GM19468 (cell line): ENCODE data around the gene ST3GAL5.

Source experiments
- ATAC-seq: cut with Tn5 transposase; IDR thresholded peaks from one replicate; pipeline ENCODE4 v1.9.1; 2021; ENCODE audit warnings: mild to moderate bottlenecking, moderate library complexity, moderate number of reproducible peaks; ENCODE audit not compliant: unreplicated experiment; ENCODE audit errors: extremely low read depth

The ST3GAL5 gene

DNA sequence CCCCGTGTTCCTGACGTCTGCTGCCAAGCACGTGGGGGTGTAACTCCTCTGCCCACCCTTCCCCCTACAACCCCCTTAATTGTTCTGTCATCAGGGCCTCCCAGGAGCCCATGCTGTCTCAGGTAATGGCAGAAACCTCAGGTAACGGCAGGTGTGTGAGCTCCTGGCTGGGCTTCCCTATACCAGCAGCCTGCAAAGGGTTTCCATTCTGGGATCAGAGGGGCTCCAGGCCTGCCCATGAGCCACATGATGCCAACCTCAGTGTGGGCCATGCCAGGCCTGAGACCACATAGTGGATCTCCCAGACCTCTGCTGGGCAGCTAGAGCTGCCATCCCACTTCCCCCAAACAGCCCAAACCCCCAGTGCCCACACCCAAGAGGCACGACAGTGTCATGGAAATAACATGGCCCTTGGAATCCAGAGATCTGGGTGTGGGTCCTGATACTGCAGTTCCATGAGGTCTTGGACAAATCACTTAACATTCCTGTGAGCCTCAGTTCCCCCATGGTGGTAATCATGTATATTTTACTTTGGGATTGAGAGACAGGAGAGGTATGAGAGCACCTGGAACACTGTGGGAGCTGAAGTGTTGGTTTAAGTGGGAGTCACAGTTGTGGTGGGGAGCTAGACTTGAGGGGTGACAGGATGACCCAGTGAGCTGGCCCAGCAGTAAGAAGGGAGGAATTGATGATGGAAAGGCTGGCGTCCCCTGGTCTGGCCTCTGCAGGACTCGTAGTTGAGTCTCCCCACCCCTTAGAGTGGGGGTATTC lies 75.4 kb downstream of the ST3GAL5 start:
- no peak for ATAC-seq

DNA sequence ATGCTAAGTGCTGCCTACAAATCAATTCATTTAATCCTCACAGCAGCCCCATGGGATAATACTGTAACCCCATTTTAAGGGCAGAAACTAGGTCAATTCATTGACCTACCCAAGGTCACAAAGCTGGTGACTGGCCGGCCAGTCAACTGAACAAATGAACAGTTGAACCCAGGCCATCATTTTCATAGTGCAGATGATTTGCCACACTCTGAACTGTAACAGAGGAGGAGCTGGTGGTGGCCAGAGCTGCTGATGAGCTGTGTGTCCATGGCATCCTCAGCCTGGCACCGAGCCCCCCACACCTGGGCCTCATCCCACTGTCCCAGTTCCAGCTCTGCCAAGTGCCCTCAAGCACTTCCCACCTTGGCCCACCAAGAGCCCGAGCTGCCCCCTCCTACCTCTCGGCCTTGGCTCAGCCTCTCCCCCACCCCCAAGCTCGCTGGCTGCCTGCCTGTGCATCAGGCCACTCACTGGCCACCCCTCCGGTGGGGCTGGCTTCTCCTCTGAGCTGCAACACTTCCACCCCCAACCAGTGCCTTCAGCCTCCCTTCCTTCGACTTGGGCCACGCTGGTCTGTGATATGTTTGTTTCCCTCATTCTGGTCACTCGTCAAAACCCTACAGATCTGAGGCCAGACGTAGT lies 76.6 kb downstream of the ST3GAL5 start:
- ATAC-seq = no peak

DNA sequence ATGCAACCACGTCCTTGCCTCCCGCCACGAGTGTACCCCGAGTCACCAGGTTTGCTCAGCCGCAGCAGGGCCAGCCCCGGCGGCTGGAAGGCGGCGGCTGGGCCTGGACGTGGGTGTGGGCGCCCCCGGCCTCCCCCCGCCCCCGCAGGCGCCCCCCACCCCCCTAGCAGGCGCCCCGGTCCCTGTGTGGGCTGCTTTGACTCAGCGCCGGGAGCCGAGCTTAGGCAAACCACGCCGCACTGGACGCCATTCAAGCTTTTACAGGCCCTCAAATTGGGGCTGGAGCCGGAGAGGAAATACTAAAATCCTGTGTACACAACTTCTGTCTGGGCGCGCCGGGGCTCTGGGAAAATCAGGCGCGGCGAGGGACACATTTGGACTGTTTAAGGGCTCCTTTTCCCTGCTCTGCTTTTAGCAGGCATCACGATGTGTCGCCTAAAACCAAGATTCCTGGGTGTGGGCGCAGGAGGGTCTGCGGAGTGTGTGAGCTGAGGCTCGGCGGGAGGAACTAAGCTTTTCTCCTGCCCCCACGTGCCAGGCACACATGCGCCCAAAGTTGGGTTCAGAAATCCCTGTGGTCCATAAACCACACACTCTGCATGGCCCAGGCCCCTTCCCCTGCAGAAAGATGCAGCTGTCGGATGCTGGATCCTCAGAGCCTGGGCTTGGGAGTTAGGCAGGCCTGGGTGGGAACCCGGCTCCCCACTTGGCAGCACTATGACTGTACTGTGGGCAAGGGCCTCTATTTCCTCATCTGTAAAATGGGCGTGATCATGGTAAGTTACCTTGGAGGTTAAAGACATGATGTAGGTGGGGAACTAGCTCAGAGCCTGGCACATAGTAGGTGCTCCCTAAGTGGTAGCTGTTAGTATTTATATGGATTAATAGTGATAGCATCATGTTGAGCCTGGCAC lies 77.4 kb downstream of the ST3GAL5 start:
- ATAC-seq = no peak

DNA sequence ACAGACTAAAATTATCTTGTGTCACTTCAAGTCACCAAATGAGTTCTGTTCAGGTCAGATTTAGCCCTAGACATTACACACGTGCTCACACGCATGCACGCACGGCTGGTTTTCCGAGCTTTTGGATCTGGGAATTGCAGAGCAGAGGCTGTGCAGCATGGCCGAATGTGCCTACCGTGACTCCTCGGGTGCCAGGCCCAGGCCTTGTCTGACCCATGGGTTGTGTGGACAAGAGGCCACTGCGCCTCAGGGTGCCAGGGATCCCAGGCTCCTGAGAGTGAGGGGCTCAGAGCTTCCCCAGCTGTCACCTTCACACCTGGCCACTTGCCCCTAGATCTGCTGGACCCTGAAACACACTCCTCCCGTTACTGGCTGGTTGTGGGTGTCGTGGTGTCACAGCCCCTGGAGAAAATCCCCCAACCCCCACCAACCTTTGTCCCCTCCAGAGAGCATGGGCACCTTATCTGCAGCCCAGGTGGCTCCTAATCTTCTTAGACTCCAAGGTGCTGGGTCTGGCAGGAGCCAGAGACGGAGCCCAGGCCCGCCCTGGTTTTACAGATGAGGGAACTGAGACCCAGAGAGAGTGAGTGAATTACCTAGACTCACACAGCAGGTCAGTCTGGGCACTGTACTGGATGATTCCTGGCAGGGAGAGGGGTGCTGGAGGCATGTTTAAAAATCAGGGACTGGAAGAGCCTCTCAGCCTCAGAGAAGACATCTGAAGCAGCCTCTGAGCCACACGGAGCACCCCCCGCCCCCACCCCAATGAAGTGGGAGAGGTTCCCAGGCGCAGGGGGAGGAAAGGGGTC lies 78.2 kb downstream of the ST3GAL5 start:
- no peak for ATAC-seq

DNA sequence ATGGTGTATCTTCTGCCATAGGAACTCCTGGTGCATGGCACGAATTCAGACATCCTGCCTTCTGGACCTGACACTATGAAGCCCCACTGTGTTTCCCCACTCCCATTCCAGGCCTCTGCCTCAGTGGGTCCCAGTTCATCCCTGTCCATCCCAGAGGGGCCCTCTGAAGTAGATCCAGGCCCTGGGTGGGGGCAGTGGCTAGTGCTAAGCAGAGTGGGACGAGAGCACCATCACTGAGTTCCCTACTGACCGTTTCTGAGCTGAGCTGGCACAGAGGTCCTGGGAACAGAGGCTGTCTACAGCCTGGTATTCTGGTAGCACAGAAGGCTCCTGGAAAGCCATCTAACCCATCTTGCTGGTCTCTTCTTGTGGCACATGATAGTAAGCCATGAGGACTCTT lies 81.0 kb downstream of the ST3GAL5 start:
- no peak for ATAC-seq

DNA sequence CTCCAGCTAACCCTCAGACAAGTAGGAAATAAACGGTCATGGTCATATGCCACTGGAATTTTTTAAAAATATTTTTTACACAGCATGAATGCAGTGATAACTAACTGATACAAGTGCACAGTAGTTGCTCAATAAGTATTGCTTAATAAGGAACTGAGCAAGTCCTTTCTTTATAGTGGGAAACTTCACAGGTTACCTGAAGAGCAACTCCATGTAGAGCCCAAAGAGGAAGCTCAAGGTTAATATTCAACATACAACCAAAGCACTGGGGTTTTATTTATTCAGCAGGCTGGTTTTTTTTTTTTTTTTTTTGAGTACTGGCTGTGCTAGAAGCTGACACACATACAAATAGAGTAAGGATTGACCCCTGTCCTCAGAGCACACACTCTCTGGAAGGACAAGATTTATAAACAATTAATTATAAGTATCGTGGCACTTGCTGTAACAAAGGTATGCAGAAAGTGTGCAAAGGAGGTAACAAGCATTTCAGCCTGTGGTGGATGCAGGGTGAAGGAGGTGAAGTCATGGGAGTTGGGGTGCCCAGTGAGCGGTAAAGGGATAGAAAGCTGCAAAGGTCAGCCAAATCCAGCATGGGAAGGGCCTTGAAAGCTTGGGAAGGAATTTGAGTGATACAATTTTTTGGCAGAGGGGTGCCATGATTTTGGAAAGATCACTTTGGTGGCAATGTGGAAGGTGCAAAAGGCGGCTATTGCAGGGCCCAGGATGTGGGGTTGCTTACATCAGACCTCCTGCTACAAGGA lies 82.3 kb downstream of the ST3GAL5 start:
- ATAC-seq = no peak

DNA sequence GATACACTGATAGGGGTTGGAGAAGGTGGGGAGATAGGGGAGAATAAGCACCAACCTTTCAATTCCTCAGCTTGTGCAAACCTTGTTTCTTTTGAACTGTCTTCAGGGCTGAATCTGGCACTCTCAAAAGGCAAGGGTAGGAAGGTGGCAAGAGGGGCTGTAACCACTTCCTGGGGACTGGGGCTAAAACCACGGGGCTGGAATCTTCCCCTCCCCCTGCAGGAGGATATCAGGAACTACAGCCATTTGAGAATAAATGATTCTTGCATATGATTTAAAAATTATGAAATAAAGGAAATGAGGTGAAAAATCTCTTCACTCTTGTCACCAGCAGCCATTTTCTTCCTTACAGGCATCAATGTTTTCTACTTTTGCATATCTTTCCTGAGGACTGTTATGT lies 84.2 kb downstream of the ST3GAL5 start:
- no peak for ATAC-seq

DNA sequence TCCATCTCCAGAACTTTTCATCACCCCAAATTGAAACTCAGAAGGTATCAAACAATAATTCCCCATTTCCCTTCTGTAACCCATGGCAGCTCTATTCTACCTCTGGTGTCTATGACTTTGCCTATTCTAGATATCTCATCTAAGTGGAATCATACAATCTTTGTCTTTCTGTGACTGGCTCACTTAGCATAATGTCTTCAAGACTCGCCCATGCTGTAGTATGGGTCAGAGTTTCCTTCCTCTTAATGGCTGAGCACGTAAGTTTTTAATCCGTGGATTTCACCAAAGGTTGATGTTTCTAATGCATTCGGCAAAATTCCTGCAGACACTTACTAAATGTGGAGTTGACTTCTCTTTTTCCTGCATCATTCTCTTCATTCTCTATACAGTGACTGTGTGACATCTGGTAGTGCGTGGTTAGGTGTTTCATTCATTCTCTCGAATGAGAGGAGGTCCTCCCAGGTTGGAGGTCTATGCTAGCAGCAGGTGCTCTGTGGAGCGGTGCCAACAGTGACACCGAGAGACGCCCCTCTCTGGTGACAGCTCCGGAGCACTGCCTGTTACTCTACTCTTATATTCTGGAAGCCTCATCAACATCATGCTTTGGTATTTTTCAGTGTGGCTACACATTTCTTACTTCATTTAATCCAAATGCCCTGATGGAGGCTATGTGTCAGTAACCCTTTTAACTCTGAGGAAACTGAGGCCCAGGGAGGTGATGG lies 84.9 kb downstream of the ST3GAL5 start:
- ATAC-seq = no peak

DNA sequence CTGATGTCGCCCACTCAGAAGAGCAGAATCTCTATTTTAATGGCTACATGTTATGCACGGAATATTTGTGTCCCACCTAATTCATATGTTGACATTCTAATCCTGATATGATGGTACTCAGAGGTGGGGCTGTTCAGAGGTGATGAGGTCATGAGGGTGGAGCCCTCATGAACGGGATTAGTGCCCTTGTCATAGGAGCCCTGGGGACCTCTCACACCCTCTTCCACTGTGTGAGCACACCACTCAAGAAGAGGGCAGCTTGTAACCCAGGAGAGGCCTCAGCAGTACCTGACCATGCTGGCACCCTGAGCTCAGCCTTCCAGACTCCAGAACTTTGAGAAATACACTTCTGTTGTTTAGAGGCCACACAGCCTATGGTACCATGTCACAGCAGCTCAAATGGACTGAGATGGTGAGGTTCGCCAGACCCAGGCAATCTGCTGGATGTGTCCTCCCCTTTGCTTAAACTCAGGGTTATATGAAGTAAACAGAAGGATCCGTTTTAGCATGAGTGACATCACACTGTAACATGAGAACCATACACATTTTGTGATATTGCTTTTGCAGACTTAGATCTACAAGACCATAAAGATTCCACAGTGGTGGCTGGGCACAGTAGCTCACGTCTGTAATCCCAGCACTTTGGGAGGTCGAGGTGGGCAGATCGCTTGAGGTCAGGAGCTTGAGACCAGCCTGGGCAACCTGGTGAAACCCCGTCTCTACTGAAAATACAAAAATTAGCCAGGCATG lies 86.3 kb downstream of the ST3GAL5 start:
- ATAC-seq = no peak

DNA sequence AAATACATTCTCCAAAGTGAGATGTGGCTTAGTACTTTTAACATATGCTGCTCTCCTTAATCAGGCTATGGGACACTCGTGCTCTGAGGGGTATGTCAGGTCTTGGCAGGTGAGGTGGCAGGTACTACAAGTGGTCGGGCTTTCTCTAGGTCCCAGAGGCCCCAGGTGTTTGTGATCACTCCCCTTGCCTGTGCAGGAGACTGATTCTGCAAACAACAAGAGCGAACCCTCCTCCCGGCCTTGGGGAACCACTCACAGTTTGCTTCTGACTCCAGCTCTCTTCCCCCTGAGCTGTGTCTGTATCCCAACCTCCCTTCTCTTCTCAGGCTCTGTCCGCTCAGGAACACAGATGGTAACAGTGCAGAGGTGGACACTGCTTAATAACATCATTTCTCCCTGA lies 86.9 kb downstream of the ST3GAL5 start:
- ATAC-seq = no peak

DNA sequence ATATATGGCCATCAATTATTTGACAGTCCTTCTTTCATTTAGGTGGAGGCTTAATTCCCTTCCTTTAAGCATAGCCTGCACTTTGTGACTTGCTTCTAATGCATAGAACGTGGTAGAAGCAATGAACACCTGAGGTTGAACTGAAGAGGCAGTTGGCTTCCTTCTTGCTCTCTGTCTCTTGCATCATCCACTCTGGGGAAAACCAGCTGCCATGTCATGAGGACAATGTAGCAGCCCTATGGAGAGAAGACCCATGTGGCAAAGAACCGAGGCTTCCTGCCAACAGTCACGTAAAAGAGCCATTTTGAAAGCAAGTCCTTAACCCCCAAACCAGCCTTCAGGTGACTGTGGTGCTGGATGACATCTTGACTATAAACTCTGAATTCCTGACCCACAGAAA lies 88.2 kb downstream of the ST3GAL5 start:
- no peak for ATAC-seq

DNA sequence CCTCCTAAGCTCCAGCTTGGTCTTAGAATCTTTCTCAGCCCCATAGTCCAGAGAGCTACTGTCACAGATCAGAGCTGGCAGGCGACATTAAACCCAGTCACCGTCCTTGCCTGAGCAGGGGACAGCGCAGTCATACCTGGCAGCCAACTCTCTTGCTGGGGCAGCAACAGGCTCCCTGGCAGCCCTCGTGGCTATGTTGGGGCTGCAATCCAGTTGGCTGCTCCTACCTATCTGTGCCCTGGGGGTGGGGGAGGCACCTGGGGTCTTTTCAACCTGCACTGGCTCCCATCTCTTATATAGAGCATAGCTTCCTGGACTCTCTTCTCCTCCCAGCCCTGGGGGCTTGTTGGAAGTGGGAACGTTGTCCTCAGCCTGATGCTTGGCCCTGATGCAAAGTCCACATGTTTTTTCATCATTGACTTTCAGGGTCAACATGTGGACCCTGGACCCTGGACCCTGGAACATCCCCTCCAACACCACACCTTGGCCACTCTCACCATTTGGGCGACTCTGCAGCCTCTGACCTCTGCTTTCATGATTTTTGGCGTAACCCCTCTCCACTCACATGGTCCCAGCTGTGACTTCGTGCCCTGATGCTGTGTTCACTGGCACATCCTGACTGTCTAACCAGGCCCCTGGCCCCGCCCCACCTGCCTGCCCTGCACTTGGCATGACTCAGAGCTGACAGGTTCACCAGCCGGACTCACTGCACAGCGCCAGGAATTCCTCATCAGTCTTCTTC lies 89.4 kb downstream of the ST3GAL5 start:
- no peak for ATAC-seq

DNA sequence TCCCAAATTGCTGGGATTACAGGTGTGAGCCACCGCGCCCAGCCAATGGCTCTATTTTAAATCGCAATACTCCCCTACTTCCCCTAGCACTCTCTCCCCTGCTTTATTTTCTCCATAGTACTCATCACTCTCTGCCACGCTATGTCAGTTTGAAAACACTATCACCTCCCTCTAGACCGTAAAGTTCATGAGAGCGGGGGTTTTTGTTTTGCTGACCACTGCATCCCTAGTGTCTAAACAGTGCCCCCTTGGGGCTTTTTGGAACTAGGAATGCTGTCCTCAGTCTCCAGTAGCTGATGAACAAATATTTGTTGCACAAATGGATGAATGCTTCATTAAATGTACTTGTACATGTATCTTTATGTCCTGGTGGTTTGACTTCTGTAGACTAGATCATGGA lies 90.9 kb downstream of the ST3GAL5 start:
- no peak for ATAC-seq

DNA sequence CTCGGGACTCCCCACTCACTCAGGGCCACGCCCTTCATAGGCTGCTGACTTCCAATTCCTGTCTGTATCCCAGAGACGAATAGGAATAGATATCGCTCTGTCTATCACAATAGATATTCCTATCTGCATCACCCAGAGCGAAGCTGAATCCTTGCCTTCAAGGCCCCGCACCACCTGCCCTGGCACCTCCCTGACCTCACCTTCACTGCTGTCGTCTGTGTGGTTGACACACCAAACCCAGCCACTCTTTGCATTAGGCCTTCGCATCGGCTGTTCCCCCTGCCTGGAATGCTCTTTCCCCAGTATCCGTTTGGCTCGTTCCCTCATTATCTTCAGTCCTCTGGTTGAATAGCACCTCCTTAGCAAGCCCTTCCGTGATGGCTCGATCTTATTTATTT lies 91.5 kb downstream of the ST3GAL5 start:
- ATAC-seq = no peak

DNA sequence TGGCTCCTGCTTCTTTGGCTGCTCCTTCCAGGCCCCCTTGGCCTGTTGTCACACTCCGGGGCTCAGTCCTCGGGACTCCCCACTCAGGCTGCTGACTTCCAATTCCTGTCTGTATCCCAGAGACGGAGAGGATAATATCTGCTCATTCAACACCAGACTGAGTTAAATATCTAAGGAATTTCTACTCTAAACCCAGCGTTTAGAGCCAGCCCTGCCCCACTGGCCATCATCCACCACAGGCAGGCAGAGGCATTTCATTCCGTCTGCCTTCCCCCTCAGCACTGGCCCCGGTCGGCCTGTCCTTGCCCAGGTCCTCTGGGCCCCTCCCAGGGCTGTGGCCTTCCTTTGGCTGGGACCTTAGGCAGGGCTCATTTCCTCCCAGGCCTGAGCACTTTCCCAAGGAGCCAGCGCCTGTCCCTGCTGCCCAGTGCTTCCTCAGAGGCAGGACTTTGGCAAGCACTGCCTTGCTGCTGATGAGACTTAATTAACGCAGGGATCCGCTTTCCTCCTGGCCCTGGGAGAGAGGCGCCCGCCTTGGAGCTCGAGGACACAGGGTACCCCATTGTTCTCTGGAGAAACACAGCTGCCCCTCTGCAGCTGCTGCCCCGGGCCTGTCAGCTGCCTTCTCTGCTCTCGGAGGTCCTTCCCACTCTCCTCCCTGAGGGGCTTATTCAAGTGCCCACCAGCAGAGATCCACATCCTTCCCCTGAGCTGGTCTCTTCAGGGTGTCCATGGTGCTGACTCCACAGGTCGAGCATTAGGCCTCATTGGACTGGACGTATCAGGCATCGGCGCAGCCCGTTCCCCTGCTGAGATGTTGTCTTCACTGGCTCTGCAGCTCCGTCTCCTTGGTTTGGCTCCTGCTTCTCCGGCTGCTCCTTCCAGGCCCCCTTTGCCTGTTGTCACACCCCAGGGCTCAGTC lies 92.2 kb downstream of the ST3GAL5 start:
- ATAC-seq = no peak

DNA sequence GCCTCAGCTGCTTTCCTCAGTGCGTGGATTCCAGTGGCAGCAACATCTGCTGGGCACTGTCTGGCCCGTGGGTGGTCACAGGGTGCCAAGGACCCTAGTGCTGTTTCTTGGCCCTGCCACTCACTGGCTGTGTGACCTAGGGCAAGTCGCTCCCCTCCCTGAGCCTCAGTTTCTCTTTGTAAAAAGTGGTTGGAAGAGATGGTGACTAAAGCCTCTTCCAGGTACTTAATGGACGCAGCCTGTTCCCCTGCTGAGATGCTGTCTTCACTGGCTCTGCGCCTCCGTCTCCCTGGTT lies 92.8 kb downstream of the ST3GAL5 start:
- no peak for ATAC-seq
